Measurements from ENCODE around the gene CASKIN1.
"Not testable (repeated sequence)": the region's sequence is repeated elsewhere in the genome, so short reads cannot be mapped to it uniquely, and the experiment has no call there.

Gene CASKIN1

DNA sequence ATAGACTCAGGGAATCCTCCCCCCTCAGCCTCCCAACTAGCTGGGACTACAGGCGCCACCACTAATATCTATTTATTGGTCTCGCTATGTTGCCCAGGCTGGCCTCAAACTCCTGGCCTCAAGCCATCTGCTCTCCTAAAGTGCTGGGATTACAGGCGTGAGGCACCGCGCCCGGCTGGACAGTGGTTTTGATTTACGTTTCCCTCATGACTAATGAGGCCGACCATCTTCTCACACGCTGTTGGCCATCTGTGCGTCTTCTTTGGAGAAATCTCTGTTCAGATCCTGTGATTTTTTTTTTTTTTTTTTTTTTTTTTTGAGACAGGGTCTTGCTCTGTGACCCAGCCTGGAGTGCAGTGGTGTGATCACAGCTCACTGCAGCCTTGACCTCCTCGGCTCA, 67.2 kb downstream of the CASKIN1 start:
- not testable (repeated sequence) for DNase-seq

DNA sequence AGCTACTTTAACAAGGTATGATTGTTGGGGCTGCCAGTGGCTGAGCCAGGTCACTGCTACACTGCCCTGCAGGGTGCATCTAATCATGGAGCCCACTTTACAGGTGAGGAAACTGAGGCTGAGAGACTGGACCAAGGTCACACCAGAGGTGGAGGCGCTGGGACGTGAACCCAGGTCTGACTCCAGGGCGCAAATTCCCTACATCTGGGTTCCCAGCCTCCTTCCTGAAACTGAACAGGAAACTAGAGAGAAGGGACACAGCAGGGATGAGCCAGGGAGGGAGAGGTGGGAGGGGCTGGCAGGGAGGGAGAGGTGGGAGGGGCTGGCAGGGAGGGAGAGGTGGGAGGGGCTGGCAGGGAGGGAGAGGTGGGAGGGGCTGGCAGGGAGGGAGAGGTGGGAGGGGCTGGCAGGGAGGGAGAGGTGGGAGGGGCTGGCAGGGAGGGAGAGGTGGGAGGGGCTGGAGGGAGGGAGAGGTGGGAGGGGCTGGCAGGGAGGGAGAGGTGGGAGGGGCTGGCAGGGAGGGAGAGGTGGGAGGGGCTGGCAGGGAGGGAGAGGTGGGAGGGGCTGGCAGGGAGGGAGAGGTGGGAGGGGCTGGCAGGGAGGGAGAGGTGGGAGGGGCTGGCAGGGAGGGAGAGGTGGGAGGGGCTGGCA, 68.7 kb downstream of the CASKIN1 start:
- DNase-seq: peak; percentile 74

Measured in fibroblast of skin of scalp (primary cell).